Mesenchymal stem cell (in vitro differentiated cells and primary cell): ENCODE results near the gene MDC1.
"Not testable (repeated sequence)": the region's sequence is repeated elsewhere in the genome, so short reads cannot be mapped to it uniquely, and the experiment has no call there.

Source experiments
- DNase-seq: peaks from one replicate; pipeline ENCODE4 v3.0.0-alpha.2; 2013
- H2AFZ ChIP-seq: one replicate; pipeline ENCODE4 v1.6.1; 2013; ENCODE audit warnings: low read depth, mild to moderate bottlenecking, control low read depth, inconsistent platforms, low read length, moderate library complexity
- H2AK5ac ChIP-seq: 2 replicates; pipeline ENCODE4 v1.6.1; 2013; ENCODE audit warnings: low read length, moderate library complexity, mild to moderate bottlenecking, inconsistent platforms; ENCODE audit not compliant: severe bottlenecking
- H2BK120ac ChIP-seq: one replicate; pipeline ENCODE4 v1.6.1; 2013; ENCODE audit warnings: low read depth, mild to moderate bottlenecking, inconsistent platforms, low read length, moderate library complexity
- H2BK12ac ChIP-seq, 2 experiments: one replicate each; pipeline ENCODE4 v1.6.1; 2013; ENCODE audit warnings: inconsistent platforms in 2 of 2, low read length in 2 of 2, mild to moderate bottlenecking in 2 of 2, moderate library complexity in 2 of 2, control low read depth in 1 of 2
- H2BK15ac ChIP-seq: one replicate; pipeline ENCODE4 v1.6.1; 2013; ENCODE audit warnings: mild to moderate bottlenecking, low read depth, inconsistent platforms; ENCODE audit not compliant: poor library complexity, severe bottlenecking
- H2BK5ac ChIP-seq: 2 replicates; pipeline ENCODE4 v1.6.1; 2013; ENCODE audit warnings: low read depth, mild to moderate bottlenecking, low read length, control low read depth, inconsistent platforms; ENCODE audit not compliant: poor library complexity, severe bottlenecking
- H3K14ac ChIP-seq, 2 experiments: one replicate each; pipeline ENCODE4 v1.6.1; 2013; ENCODE audit warnings: inconsistent platforms in 2 of 2, low read length in 2 of 2, control low read depth in 1 of 2, mild to moderate bottlenecking in 1 of 2, moderate library complexity in 1 of 2
- H3K18ac ChIP-seq, 2 experiments: one replicate each; pipeline ENCODE4 v1.6.1; 2013; ENCODE audit warnings: inconsistent platforms in 2 of 2, low read length in 2 of 2, control low read depth in 1 of 2, low read depth in 1 of 2, mild to moderate bottlenecking in 1 of 2
- H3K23ac ChIP-seq, 2 experiments: one replicate each; pipeline ENCODE4 v1.6.1; 2013; ENCODE audit warnings: inconsistent platforms in 2 of 2, low read length in 2 of 2, mild to moderate bottlenecking in 2 of 2, moderate library complexity in 2 of 2, control low read depth in 1 of 2
- H3K27ac ChIP-seq: 2 replicates; pipeline ENCODE4 v1.5.1; 2013; ENCODE audit warnings: mild to moderate bottlenecking, moderate library complexity, low read length, control low read depth, inconsistent platforms; ENCODE audit not compliant: poor library complexity, severe bottlenecking
- H3K27me3 ChIP-seq, 2 experiments: 2 replicates each; pipeline versions ENCODE4 v1.6.1 to v1.7.0; 2013; ENCODE audit warnings: low read length in 2 of 2, mild to moderate bottlenecking in 2 of 2, moderate library complexity in 2 of 2, control low read depth in 1 of 2, inconsistent platforms in 1 of 2; ENCODE audit not compliant: control insufficient read depth in 1 of 2, insufficient read depth in 1 of 2
- H3K36me3 ChIP-seq, 2 experiments: 2 replicates each; pipeline versions ENCODE4 v1.6.1 to v1.7.0; 2013; ENCODE audit warnings: low read length in 2 of 2, control low read depth in 1 of 2, inconsistent platforms in 1 of 2, low read depth in 1 of 2, mild to moderate bottlenecking in 1 of 2; ENCODE audit not compliant: insufficient read depth in 2 of 2, control insufficient read depth in 1 of 2
- H3K4ac ChIP-seq, 2 experiments: one replicate each; pipeline ENCODE4 v1.6.1; 2013; ENCODE audit warnings: inconsistent platforms in 2 of 2, low read length in 2 of 2, mild to moderate bottlenecking in 2 of 2, moderate library complexity in 2 of 2, control low read depth in 1 of 2, low read depth in 1 of 2
- H3K4me1 ChIP-seq: 2 replicates; pipeline ENCODE4 v1.6.1; 2013; ENCODE audit warnings: low read depth, low read length, control low read depth; ENCODE audit not compliant: control insufficient read depth, insufficient read depth
- H3K4me2 ChIP-seq: 2 replicates; pipeline ENCODE4 v1.6.1; 2013; ENCODE audit warnings: low read length, mild to moderate bottlenecking, inconsistent platforms; ENCODE audit not compliant: poor library complexity, severe bottlenecking
- H3K4me3 ChIP-seq, 2 experiments: 2 replicates each; pipeline versions ENCODE4 v1.5.1 to v1.7.0; 2013; ENCODE audit warnings: low read length in 2 of 2, mild to moderate bottlenecking in 2 of 2, control low read depth in 1 of 2, low read depth in 1 of 2; ENCODE audit not compliant: insufficient read depth in 1 of 2
- H3K79me1 ChIP-seq: replicated peaks from 2 replicates; pipeline ENCODE4 v1.6.1; 2013; ENCODE audit warnings: mild to moderate bottlenecking, control low read depth, low read length, inconsistent platforms; ENCODE audit not compliant: poor library complexity, severe bottlenecking
- H3K9ac ChIP-seq: 2 replicates; pipeline ENCODE4 v1.7.0; 2013; ENCODE audit warnings: mild to moderate bottlenecking, low read length, moderate library complexity
- H3K9me3 ChIP-seq: 2 replicates; pipeline ENCODE4 v1.7.0; 2013; ENCODE audit warnings: mild to moderate bottlenecking, low read length; ENCODE audit not compliant: control insufficient read depth
- H4K8ac ChIP-seq: one replicate; pipeline ENCODE4 v1.6.1; 2013; ENCODE audit warnings: inconsistent platforms, mild to moderate bottlenecking, low read length, moderate library complexity
- H4K91ac ChIP-seq: one replicate; pipeline ENCODE4 v1.6.1; 2013; ENCODE audit warnings: mild to moderate bottlenecking, low read length, inconsistent platforms
- WGBS: methylation state at CpG from one replicate; pipeline ENCODE4 v1.1.7; 2013; ENCODE audit warnings: mixed read lengths; 5-methylcytosine and 5-hydroxymethylcytosine counted together

MDC1 gene

DNA sequence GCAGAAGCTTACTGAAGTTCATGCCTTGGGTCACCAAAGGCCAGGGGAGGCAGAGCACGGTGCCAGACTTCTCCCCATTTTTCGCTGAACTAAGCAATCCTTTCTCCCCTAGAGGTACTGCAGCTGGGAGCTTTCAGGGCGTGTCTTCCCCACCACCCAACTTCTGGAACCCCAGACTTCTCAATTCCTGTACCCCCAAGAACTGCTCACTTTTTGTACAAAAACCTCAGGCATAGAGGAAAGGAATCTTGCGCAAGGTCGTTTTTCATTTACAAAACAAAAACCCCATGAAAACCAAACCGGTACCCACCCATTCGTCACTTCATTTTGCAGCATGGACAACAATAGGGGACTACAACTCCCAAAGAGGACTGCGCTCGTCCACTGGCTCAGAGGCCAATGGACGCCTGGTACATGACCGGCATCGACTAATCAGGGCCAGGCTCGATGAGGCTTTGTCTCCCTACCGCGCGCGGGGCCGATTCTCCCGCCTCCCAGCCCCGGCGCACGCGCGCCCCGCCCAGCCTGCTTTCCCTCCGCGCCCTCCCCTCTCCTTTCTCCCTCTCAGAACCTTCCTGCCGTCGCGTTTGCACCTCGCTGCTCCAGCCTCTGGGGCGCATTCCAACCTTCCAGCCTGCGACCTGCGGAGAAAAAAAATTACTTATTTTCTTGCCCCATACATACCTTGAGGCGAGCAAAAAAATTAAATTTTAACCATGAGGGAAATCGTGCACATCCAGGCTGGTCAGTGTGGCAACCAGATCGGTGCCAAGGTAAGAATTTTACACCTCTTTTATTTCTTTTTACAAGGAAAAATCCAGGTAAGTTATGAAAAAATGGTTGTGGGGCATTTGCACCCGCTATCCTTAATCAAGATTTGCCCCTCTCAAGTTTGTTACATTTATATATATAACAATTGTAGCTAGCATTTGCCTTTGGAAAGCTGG is 3.0 kb upstream of the MDC1 start, which contains the start of gene TUBB:
TUBB (plus strand) TSS at position 562 of the 947 bp plus-strand sequence; CDS start at position 717, 155 bp downstream.
- Histone ChIP-seq H4K91ac (peak within 1 kb of the TSS; percentile 19), H3K9me3 (no peaks in the 10 kb centered on the region), H2AFZ (no peak within 1 kb of the TSS), H2BK12ac (peak within 1 kb of the TSS in 1 of 2 experiments; percentile 66), H3K4ac (peak within 1 kb of the TSS; percentile 79 to 95), H3K79me1 (peaks cover 6% of the 10 kb centered on the region), H2BK5ac (peak within 1 kb of the TSS; percentile 80), H3K36me3 (peaks cover 27 to 31% of the 10 kb centered on the region in 2 experiments), H3K4me3 (peak within 1 kb of the TSS; percentile 69 to 93), H2AK5ac (peak within 1 kb of the TSS; percentile 84), H3K9ac (peak within 1 kb of the TSS; percentile 99), H3K23ac (peak within 1 kb of the TSS in 1 of 2 experiments; percentile 94), H4K8ac (peak within 1 kb of the TSS; percentile 47), H2BK120ac (peak within 1 kb of the TSS; percentile 12), H3K27me3 (no peaks in the 10 kb centered on the region), H3K4me2 (peak within 1 kb of the TSS; percentile 54), H3K27ac (peak within 1 kb of the TSS; percentile 96), H2BK15ac (no peak within 1 kb of the TSS), H3K18ac (peak within 1 kb of the TSS; percentile 80 to 92), H3K4me1 (peaks cover 14% of the 10 kb centered on the region), H3K14ac (peak within 1 kb of the TSS in 1 of 2 experiments; percentile 42)
- DNase-seq, result peak; percentile 99
- WGBS, result under 1% methylated on average over 37 of the region's 38 CpGs

DNA sequence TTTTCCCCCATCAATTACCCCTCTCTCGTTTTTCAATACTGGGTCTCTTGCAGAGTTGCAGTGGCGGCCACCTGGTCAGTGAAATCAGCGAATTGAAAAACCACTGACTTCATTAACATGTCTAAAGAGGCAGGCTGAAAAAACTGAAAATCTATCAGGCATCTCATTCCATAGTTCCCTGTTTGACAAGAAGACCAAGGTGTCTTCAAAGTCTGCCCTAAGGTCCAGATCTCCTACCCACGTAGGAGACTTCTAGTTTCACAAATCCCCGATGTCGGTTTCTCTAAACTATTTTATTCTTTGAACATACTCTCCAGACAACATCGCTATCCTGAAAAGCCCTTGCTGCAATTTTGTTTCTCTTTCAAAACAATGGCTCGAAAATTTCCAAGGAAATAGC is 2.3 kb upstream of the MDC1 start:
- Histone ChIP-seq H3K23ac (no peak overlapping the region), H3K4me3 (peak overlapping the region in 1 of 2 experiments; percentile 93), H4K91ac (no peak overlapping the region), H3K4ac (peak overlapping the region; percentile 60 to 79), H3K9me3 (no peaks in the 10 kb centered on the region), H3K9ac (peak overlapping the region; percentile 99), H2BK12ac (peak overlapping the region in 1 of 2 experiments; percentile 66), H3K36me3 (peaks cover 23 to 31% of the 10 kb centered on the region in 2 experiments), H2AK5ac (peak overlapping the region; percentile 79), H4K8ac (no peak overlapping the region), H3K4me2 (peak overlapping the region; percentile 54), H3K27ac (peak overlapping the region; percentile 96), H2AFZ (no peak overlapping the region), H2BK120ac (peak overlapping the region; percentile 6), H3K27me3 (no peaks in the 10 kb centered on the region), H2BK15ac (no peak overlapping the region), H3K14ac (no peak overlapping the region), H3K79me1 (peaks cover 6% of the 10 kb centered on the region), H3K4me1 (peaks cover 11% of the 10 kb centered on the region), H2BK5ac (peak overlapping the region; percentile 66), H3K18ac (peak overlapping the region; percentile 61 to 80)
- DNase-seq, result no peak
- 21% methylated on average over 8 of the region's 8 CpGs for WGBS

DNA sequence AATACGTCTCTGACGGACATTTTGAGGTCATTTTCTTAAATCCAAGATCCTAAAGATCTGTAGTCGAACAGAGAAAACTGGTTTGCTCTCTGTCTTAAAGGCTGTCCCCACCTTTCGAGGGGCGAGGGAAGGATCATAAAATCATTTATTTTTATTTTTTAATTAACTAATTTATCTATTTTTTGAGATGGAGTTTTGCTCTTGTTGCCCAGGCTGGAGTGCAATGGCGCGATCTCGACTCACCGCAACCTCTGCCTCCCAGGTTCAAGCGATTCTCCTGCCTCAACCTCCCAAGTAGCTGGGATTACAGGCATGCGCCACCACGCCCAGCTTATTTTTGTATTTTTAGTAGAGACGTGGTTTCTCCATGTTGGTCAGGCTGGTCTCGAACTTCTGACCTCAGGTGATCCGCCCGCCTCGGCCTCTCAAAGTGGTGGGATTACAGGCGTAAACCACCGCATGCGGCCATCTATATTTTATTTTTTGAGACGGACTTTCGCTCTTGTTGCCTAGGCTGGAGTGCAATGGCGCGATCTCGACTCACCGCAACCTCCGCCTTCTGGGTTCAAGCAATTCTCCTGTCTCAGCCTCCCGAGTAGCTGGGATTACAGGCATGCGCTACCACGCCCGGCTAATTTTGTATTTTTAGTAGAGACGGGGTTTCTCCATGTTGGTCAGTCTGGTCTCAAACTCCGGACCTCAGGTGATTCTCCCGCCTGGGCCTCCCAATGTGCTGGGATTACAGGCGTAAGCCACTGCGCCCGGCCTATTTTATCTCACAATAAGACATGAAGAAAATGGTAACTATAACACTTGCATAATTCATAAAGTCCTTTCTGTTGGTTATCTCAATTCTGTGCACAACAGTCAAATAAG is 1.0 kb upstream of the MDC1 start:
- not testable (repeated sequence) for H4K91ac ChIP-seq, H3K9me3 ChIP-seq, DNase-seq, H2BK12ac ChIP-seq, H4K8ac ChIP-seq, H2BK15ac ChIP-seq, H3K23ac ChIP-seq, H2AFZ ChIP-seq, H2BK120ac ChIP-seq, H3K14ac ChIP-seq, H3K18ac ChIP-seq, H3K4me1 ChIP-seq, H3K27me3 ChIP-seq, H3K4ac ChIP-seq
- H3K36me3 ChIP-seq, result peaks cover 16 to 31% of the 10 kb centered on the region in 2 experiments
- H2BK5ac ChIP-seq, result peak overlapping the region; percentile 39
- H3K9ac ChIP-seq, result peak overlapping the region; percentile 99
- peaks cover 12% of the 10 kb centered on the region for H3K79me1 ChIP-seq
- peak overlapping the region; percentile 22 for H2AK5ac ChIP-seq
- 85% methylated on average over 31 of the region's 37 CpGs for WGBS
- H3K4me2 ChIP-seq, result peak overlapping the region; percentile 3
- H3K4me3 ChIP-seq, result peak overlapping the region in 1 of 2 experiments; percentile 77
- peak overlapping the region; percentile 86 for H3K27ac ChIP-seq
